Bronchial epithelial cell (primary cell): ENCODE results near the gene CC2D1A. TPM values are rescaled to one million over a fixed set of nuclear protein-coding genes. Genes with fewer than 3 reads are reported as not detected.
"Not testable (repeated sequence)": the region's sequence is repeated elsewhere in the genome, so short reads cannot be mapped to it uniquely, and the experiment has no call there.

Experiments
- DNase-seq: peaks from one replicate; pipeline ENCODE4 v3.0.0-alpha.2; 2010; ENCODE audit warnings: low read depth
- FAIRE-seq: peaks from 2 replicates; lab custom pipeline; 2011; peaks lifted over from hg19 to GRCh38; lab: Jason Lieb, UNC
- H3K27me3 ChIP-seq: 2 replicates; pipeline ENCODE4 v1.5.1; 2011; ENCODE audit warnings: low read length; ENCODE audit not compliant: control insufficient read depth, insufficient read depth
- H3K36me3 ChIP-seq: 2 replicates; pipeline ENCODE4 v1.5.1; 2011; ENCODE audit warnings: low read length; ENCODE audit not compliant: control insufficient read depth, insufficient read depth
- H3K4me3 ChIP-seq: 2 replicates; pipeline ENCODE4 v1.5.1; 2011; ENCODE audit warnings: mild to moderate bottlenecking, low read depth, low read length, control low read depth
- CTCF ChIP-seq: IDR thresholded peaks from 2 replicates; pipeline ENCODE4 v1.5.1; 2011; ENCODE audit warnings: mild to moderate bottlenecking, moderate library complexity, low read length, control low read depth, inconsistent platforms; ENCODE audit not compliant: insufficient read depth, severe bottlenecking
- total RNA-seq: library from RNA; depleted of rRNA; stranded (reverse); fragments of >200 nt; gene quantifications from 2 replicates; pipeline ENCODE4 v1.2.1, GENCODE V29; 2014

The CC2D1A gene
- total RNA-seq, 1 donor from 2014 or later = 6.8 TPM

- peaks cover 8% of the 10 kb centered on the region for H3K36me3 ChIP-seq
- no peaks in the 10 kb centered on the region for H3K27me3 ChIP-seq
- H3K4me3 ChIP-seq = no peak overlapping the region
- no peak for DNase-seq
- FAIRE-seq = no peak
- TF ChIP-seq CTCF = no peak
Measured at GRCh38 chr19:13965377-13965896, 59.4 kb downstream of the CC2D1A start.

GRCh38 chr19:13965926-13966683 is 60.1 kb downstream of the CC2D1A start:
- no peak overlapping the region for H3K4me3 ChIP-seq
- DNase-seq (no peak), FAIRE-seq (no peak)
- no peaks in the 10 kb centered on the region for H3K27me3 ChIP-seq
- no peak for TF ChIP-seq CTCF
- peaks cover 4% of the 10 kb centered on the region for H3K36me3 ChIP-seq

GRCh38 chr19:13966684-13967128 is 60.7 kb downstream of the CC2D1A start:
- FAIRE-seq = no peak
- no peak for TF ChIP-seq CTCF
- no peak for DNase-seq

GRCh38 chr19:13967206-13967605 is 61.2 kb downstream of the CC2D1A start:
- not testable (repeated sequence) for FAIRE-seq, H3K36me3 ChIP-seq, DNase-seq, H3K4me3 ChIP-seq, H3K27me3 ChIP-seq

More at GRCh38 chr19:13966684-13967128, 60.7 kb downstream of the CC2D1A start:
- Histone ChIP-seq H3K36me3 (peaks cover 4% of the 10 kb centered on the region), H3K27me3 (no peaks in the 10 kb centered on the region), H3K4me3 (no peak overlapping the region)

- peaks cover 4% of the 10 kb centered on the region for H3K36me3 ChIP-seq
- H3K4me3 ChIP-seq = no peak overlapping the region
- no peak for TF ChIP-seq CTCF
- DNase-seq (no peak), FAIRE-seq (no peak)
- no peaks in the 10 kb centered on the region for H3K27me3 ChIP-seq
Measured at GRCh38 chr19:13968383-13968935, 62.5 kb downstream of the CC2D1A start.

- Histone ChIP-seq H3K36me3 (peaks cover 4% of the 10 kb centered on the region), H3K4me3 (no peak overlapping the region), H3K27me3 (no peaks in the 10 kb centered on the region)
- DNase-seq = no peak
- no peak for TF ChIP-seq CTCF
- no peak for FAIRE-seq
Measured at GRCh38 chr19:13968999-13969398, 63.0 kb downstream of the CC2D1A start.
